ENCODE measurements around the gene FAM107B. TPM values are rescaled to one million over a fixed set of nuclear protein-coding genes. Genes with fewer than 3 reads are reported as not detected.

The FAM107B gene
- polyA plus RNA-seq, 3 donors = 108 to 120 (median 112) TPM

DNA sequence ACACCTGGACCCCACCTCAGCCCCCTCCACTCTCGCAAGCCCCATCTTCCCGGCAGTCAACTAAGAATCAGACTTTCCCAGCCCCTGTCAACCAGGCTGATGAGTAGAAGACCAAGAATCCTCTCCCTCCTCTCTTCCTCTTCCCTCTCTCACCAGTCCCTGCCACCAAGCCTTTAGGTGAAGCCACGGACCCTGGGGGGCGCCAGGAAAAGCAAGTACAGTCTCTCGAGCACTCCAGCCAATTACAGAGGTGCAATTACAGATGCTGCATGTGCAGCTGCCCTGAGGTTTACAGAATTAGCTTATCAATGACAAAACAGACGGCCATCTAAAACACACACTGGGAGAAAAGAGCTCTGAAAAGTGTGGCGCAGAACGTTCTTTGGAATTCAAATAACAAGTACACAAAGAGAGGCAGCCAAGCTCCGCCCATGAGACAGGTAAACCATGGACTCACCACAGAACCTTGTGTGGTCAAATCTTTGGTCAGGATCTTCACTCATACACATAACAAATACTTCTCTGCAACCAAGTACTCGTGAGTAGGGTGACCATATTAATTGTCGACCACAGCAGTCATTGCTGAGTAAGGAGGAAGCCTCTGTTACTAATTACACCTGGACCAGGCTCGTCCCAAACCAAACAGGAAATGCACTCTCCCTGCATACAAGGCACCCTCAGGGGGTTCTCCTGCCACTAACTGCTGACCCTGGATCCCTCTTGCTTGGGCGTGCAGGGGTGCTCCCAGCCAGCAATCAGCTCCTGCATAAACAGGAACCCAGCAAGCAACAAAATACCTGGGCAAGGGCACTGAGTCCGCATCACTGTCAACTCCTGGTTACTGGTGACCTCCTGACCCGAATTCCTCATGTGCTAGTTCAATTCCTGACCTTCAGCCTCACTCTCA is 189.2 kb downstream of the FAM107B start:
- DNase-seq (ENCODE audit: low read depth in 3 of 3, low spot score in 2 of 3) = no peak

DNA sequence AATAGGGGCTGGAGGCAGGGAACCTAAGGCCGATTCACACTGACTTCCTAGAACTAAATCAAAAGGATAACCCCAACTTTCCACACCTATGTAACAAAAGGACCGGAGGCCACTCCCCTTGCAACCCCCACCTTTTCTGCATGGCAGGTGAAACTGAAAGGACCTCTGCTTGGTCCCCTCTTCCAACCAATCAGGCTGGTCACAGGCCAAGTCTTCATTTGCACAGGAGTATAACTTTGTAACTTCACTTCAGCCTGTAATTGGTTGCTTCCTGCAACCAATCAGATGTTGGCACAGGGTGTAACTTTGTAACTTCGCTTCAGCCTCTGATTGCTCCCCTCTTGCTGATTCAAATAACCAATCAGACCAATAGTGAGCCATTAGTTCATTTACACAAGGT is 190.0 kb downstream of the FAM107B start:
- DNase-seq (ENCODE audit: low read depth in 3 of 3, low spot score in 2 of 3) = no peak

DNA sequence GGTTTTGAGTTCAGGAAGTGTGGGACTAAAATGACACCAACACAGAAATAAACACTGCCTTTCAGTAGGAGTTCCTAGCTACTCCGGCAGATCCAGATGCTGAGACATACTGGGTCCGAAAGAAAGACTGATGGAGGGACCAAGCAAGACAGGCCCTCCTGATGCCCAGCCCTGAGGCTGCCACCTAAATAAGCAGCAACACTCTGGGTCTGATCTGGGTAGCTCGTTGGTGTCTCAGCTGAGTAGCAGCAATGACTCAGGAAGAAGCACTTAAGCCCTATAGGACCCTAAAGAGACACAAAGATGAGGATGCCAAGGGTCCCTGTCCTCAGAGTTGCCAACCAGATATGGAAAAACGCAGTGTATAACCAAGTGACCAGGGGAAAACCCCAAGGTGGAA is 190.7 kb downstream of the FAM107B start:
- DNase-seq (ENCODE audit: low read depth in 3 of 3, low spot score in 2 of 3) = no peak

DNA sequence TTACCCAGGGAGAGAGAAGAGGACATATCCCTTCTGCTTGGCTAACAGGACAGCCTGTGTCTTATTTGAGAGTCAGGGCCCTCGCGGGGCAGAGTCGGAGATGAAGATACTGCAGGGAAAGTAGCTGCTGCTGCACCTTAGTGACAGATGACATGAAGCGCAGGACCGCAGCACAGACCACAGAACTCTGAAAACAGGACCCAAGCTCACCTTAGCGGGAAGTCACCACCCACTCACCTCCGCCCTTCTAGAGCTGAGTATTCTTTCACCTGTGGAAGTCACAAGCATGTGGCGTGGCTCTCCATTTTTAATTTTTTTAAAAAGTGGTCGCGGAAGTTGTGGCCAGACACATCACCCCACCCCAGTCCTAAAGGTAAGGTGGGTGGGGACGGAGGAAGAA is 191.4 kb downstream of the FAM107B start:
- no peak for DNase-seq (ENCODE audit: low read depth in 3 of 3, low spot score in 2 of 3)

DNA sequence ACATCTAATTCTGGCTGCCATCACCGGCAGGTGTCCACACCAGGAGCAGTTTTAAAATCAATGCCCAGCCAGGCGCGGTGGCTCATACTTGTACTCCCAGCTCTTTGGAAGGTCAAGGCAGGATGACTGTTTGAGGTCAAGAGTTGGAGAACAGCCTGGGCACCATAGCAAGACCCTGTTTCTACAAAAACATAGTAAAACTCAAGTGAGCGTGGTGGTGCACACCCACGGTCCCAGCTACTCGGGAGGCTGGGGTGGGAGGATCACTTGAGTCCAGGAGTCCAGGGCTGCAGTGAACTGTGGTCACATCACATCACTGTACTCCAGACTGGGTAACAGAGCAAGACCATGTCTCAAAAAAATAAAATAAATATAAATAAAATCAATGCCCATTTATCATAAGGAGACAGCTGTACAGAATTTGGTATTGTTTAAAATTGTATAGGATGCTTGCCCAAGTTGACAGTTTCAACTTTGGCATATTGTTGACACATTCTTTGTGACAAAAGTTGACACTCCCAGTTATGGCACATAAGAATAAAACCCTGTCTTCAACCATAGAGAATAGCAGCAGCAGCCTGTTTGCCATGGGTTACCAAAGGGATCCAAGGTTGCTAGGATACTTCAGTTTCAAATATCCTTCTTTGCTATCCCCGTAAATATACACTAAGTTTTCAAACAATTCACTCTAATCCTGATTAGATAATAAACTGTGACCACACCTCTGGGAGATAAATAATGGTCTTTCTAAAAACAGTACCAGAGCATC is 193.0 kb downstream of the FAM107B start:
- DNase-seq (ENCODE audit: low read depth in 3 of 3, low spot score in 2 of 3) = no peak

DNA sequence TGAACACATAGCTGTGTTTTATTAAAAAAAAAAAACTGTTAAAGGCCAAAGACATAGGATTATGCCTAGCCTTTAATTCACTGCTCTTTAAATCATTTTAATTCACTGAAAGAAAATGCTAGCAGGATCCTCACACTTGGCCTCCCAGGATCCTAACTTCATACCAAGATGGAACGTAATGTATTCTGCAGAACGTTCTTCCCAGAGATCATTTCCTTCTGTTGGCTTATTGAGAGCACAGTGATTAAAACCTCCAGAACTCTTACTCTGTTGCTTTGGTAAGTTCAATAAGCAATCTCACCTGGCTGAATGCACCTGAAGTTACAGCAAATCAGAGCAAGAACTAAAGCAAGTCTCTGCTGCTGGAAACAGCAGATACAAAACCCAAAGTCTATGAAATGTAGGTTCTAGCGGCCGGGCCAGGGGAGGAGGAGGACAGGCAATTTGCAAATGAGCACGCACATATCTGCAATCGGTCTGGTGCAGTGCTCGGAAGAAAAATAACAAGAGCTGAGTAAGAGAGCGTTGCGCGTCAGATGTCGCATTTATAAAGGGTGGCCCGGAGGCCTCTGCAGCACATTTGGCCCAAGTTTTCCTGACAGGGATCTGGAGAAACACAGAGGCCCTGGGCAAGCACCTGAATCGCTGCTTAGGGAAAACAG is 193.9 kb downstream of the FAM107B start:
- DNase-seq (ENCODE audit: low read depth in 3 of 3, low spot score in 2 of 3) = no peak

DNA sequence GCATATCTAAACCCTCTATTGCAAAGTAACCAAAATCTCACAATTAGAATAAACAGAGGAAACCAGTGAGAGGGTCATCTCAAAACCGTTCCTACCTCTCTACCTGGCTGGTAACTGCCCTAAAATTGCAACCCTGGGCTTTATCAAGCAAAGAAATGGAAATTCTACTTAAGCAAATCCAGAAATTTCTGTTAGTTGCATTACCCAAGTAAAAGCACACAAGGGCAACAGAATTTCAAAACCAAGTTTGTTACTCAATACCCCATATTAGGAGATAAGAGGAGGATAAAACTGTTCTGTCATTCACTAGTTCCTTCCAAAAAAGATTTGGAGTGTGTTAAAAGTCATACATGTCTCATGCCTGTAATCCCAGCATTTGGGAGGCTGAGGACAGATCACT is 195.3 kb downstream of the FAM107B start:
- no peak for DNase-seq (ENCODE audit: low read depth in 3 of 3, low spot score in 2 of 3)

DNA sequence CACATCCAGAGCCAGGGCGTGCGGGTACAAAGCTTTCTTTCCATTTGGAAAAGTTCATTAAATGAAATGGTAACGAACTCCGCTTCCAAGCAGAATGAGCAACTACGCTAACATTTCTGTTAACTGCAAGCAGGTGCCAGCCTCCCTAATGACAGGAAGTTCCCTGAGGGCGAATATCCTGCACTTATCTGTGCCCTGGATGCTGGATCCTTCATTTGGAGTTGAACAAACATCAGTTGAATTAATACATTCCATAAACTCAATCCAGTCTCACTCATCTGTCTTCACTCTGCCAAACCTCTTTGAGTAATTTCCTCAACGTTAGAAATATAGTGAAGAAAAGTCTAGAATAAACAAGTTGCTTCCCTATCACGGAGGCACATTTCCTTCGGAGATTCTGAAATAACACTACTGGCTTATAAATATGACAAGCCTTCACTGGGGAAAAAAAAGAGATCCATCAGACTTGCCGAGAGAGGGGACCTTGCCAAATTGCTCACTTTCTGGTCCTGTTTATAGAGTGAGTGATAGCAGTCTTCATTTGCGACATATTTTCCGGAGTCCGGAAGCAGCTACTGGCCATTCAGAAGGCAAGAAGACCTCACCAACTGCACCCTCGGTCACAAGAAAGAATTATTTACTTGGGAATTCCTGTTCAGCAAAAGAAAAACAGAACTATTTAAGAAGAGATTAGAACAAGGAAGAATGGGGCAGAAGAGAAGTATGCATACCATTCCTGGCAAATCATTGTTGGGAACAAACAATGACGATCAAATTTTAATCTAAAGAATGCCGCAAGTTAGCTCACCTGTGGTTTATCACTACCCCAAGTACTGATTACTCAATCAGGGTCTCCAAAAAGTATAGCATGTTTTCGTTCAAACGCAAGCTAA is 196.4 kb downstream of the FAM107B start:
- DNase-seq (ENCODE audit: low read depth in 3 of 3, low spot score in 2 of 3) = no peak

DNA sequence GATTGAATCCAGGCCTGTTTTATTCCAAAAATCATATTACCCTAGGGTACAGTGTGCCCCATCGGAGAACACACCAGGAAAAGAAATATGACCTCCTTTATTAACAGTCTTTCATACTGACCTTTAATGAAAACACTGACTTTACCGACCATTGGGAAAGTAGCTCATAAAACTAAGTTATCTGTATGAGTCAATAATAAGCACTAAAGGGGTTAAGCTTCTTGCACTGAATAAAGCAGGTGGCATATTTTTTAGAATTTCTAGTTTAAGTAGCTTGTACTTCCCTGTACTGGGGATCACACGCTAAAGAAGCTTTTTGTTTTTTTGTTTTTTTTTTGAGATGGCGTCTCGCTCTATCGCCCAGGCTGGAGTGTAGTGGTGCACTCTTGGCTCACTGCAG is 199.8 kb downstream of the FAM107B start:
- no peak for DNase-seq (ENCODE audit: low read depth in 3 of 3, low spot score in 2 of 3)

DNA sequence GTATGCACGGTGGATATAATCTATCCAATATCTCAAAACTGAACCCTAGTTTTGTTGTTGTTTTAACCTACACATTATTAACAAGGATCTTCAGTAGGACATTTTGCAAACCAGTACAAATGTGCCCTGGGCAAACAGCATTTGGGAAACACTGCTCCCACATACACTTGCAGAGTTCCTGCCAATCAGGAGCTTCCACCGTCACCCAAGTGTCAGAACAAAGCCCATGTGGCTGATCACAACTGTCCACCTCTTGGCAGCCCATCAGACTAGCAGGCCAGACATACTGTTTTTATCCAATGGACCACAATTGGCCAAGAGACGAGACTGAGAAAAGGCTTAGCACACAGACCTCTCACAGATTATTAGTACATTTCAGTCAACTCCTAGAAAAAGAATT is 200.4 kb downstream of the FAM107B start:
- DNase-seq (ENCODE audit: low read depth in 3 of 3, low spot score in 2 of 3) = no peak

DNA sequence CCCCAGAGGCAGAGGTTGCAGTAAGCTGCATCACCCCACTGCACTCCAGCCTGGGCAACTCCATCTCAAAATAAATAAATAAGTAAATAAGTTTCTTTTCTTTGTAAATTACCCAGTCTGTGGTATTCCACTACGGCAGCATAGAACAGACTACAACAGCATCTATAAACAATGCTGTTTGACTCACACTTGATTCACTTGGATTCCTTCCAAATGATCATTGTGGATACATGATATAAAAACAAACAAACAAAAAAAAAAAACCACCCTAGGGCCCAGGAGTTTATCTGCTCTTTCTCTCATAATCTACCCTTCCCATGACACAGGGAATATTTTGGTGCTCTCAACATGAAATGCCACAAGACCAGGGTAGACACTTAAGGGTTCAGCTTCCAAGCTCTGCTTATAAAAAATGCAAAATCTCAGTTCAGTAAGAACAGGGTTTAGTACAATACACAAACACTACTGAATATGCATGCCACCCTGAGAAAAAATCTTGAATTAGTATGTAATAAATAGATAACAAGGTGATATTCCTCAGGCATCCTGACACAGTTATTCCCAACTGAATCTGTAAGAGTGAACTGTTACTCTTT is 200.9 kb downstream of the FAM107B start:
- DNase-seq (ENCODE audit: low read depth in 3 of 3, low spot score in 2 of 3) = no peak

DNA sequence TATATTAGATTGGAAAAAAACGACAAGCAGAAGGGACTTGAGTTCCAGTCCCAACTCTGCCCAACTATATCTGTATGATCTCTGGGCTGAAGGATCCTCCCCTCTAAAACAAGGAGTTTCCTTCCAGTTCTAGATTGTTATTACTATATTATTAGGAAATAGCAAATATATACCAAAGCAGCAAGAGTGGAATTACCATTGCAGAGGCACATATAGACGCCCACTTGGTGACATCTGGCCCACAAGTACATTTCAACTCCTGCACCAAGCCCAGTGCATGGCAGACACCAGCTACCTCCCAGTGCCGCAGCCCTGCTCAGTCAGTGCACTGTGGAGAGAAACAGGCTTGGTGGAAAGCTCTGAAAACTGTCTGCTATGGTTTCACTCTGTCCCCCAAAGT is 201.9 kb downstream of the FAM107B start:
- DNase-seq (ENCODE audit: low read depth in 3 of 3, low spot score in 2 of 3) = no peak

DNA sequence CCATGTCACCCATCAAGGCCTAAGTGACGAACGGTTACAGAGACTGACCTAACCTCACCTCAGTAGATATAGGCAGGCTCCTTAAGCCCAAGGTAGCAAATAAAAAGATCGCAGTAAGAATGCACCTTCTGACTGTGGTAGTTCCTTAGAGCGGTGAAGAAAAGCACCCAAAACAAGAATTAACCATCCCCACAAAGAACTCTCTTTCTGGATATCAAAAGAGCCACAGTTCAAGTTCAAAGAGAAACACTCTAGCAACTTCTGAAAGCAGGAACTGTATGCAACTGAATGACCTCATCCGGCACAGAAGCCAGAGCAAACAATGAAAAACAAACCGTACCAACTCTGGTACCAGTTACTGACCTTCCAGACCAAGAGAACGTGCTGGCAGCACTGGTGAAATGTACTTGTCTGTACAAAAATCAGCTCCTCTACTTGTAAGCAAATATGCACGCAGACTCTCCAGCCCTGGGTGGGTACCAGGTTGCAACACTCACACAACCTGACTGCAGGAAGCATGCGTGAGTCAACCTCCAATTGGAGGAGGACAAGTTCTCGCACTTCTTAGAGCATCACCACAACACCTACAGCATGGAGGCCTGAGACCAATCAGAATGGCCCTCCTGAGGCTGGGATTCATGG is 202.7 kb downstream of the FAM107B start:
- no peak for DNase-seq (ENCODE audit: low read depth in 3 of 3, low spot score in 2 of 3)

DNA sequence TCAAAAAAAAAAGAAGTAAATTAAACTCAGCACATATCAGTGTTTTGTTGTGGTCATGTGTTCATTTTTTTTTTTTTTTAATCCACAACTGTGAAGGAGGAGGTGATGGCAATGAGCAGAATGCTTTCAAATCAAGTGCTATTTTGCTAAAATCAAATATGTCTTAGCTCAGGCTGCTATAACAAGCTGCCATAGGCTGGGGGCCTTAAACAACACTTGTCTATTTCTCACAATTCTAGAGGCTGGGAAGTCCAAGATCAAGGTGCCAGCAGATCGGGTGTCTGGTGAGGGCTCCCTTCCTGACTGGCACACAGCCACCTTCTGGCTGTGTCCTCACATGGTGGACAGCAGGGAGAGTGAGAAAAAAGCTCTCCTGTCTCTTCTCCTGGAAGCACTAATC is 203.9 kb downstream of the FAM107B start:
- no peak for DNase-seq (ENCODE audit: low read depth in 3 of 3, low spot score in 2 of 3)

DNA sequence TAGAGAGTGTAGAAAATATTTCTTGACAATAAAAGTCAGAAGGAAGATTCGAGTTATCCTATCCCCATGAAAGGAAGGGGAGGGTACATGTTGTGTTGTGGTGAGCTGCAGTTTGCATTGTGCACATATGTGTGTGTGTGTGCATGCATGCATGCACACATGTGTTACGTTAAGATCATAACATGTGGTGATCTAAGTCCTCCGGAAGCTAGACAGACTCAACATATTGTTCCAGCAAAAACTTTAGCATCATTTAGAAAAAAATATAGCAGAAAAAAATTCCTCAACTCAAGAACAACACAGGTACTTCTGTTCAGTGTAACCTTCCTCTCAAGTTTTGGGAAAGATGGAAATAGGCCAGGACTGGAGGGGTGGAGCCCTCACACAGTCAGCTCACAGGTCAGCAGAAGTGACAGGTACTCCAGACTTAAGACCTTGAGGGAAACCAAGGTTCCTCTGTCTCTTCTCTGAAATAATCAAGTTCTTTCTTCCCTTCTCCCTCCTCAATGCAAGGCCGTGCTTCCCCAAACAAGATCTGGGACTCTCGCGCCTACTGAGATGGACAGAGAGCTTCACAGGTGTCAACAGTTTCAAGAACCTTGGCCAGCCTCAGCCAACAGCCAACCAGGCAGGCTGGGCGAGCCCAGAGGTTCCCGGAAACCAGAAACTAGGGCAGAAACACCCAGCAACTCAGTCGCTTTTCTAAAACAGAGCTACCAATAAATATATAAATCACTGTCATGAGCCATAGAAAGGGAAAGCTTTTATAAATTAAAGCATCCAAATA is 205.2 kb downstream of the FAM107B start:
- no peak for DNase-seq (ENCODE audit: low read depth in 3 of 3, low spot score in 2 of 3)

DNA sequence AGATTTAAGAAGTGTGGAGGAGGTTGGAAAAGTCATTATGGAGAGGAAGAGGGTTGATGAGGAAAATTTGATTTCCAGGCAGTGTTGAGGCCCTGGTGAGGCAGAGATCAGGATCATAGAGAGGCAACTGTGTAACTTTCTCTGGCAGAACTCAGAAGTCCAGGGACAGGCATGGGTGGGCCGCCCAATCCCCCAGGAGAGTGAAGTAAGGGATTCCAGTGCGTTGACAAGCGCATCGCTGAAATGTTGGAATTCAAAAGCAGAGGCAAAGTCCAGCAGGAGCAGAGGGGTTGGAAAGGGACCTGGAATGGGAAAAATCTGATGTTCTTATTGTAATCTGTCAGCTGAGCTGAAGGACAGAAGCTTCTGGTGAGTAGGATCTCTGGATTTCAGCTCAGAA is 207.3 kb downstream of the FAM107B start:
- no peak for DNase-seq (ENCODE audit: low read depth in 3 of 3, low spot score in 2 of 3)

DNA sequence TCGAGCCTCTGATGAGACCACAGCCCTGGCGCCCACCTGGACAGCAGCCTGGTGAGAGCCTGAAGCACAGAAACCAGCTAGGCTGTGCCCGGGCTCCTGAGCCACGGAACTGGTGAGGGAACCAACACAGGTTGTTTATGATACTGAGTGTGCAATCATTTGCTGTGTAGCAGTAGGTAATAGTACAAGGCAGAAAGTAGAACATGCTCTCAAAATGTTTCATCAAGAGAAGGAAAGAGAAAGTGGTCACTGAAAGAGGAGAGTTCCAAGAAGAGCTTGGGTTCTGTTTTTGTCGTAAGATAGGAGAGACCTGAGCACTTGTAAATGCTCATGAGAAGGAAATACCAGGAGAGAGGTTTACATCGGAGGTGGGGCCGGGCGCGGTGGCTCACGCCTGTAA is 208.2 kb downstream of the FAM107B start:
- no peak for DNase-seq (ENCODE audit: low read depth in 3 of 3, low spot score in 2 of 3)

DNA sequence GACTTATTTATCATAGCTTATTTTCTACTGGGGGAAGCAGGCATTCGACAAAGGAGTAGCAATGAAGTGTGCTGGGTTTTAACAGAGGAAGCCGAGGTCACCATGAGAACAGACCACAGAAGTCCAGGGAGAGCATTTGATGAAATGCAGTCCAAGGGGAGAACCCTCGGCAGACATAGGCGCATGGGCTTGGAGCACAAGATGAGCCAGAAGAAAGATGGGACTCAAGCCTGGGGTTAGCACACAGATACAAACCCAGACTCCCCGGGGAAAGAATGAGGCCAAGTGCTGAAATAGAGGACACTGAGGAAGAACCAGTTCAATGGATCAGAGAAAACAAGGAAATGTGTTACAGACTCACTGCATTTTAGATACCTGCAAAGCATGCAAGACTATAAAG is 209.5 kb downstream of the FAM107B start:
- DNase-seq (ENCODE audit: low read depth in 3 of 3, low spot score in 2 of 3) = no peak

DNA sequence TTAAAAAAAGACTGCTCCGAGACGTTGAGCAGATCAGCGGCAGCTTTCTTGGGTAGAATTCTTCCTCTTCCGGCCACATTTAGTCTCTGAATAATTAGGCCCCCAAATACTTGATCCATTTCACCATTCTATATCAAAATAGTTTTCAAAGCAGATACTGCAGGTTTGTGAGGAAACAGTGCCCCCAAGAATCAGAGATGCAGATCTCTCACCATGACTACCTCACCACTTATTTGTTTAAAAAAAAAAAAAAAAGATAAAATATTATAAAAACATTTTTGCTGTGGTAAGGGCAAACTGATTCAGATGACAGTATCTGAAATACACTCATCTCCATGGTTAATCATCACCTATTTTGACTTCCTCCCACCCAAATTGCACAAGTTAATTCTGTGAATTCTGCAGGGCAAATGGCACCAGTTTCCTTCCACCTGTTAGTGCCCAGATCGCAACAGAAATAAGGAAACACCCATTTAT is 210.4 kb downstream of the FAM107B start:
- DNase-seq (ENCODE audit: low read depth in 3 of 3, low spot score in 2 of 3) = no peak

Measured in right renal cortex interstitium (tissue), 3 donors.